Measurements from ENCODE around the gene TM9SF4. TPM values are rescaled to one million over a fixed set of nuclear protein-coding genes. Genes with fewer than 3 reads are reported as not detected.

The TM9SF4 gene
- total RNA-seq, 2 donors from 2014 or later: 77.2 to 84.8 TPM

DNA sequence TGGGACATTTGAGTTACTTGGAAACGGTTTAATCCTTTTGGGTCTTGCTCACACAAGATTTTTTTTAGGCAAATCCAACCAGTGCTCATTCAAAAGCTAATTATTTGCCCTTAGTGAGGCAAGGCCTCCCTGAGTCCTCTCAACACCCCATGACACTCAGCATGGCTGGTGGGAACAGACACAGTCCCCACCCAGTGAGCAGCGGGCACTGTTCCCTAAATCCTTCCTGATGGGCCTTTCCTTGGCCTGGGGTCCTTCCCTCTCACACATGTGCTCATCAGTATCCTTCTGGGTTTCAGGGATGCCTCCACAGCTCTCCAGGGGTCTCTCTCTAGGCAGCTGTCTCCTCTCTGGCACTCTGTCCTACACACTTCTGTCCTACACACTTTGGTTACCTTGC is 70.0 kb downstream of the TM9SF4 start:
- no peak for DNase-seq
- WGBS, 2 experiments (ENCODE audit: insufficient coverage in 1 of 2, insufficient read length in 1 of 2): 77 to 94% methylated on average over 2 of the region's 2 CpGs
- H3K27me3 Mint-ChIP-seq (ENCODE audit: insufficient read depth): peaks cover 2% of the 10 kb centered on the region

GRCh38 chr20:32179934-32180333 is 70.4 kb downstream of the TM9SF4 start:
- Histone ChIP-seq H3K9me3 (ENCODE audit: control insufficient read depth, low read length) (no peaks in the 10 kb centered on the region), H3K36me3 (ENCODE audit: control insufficient read depth, insufficient read depth, low read length) (no peaks in the 10 kb centered on the region), H3K9ac (ENCODE audit: extremely low read depth, low read length, poor library complexity, severe bottlenecking) (no peak overlapping the region), H3K27ac (ENCODE audit: low read depth, low read length) (no peak overlapping the region), H3K27me3 (ENCODE audit: control insufficient read depth, insufficient read depth, low read length, poor library complexity, severe bottlenecking) (no peaks in the 10 kb centered on the region), H3K4me1 (ENCODE audit: control insufficient read depth, insufficient read depth, low read length) (no peaks in the 10 kb centered on the region), H3K4me3 (ENCODE audit: low read length) (no peak overlapping the region)
- DNase-seq: peak; percentile 20
- TF ChIP-seq, protein P1, sequence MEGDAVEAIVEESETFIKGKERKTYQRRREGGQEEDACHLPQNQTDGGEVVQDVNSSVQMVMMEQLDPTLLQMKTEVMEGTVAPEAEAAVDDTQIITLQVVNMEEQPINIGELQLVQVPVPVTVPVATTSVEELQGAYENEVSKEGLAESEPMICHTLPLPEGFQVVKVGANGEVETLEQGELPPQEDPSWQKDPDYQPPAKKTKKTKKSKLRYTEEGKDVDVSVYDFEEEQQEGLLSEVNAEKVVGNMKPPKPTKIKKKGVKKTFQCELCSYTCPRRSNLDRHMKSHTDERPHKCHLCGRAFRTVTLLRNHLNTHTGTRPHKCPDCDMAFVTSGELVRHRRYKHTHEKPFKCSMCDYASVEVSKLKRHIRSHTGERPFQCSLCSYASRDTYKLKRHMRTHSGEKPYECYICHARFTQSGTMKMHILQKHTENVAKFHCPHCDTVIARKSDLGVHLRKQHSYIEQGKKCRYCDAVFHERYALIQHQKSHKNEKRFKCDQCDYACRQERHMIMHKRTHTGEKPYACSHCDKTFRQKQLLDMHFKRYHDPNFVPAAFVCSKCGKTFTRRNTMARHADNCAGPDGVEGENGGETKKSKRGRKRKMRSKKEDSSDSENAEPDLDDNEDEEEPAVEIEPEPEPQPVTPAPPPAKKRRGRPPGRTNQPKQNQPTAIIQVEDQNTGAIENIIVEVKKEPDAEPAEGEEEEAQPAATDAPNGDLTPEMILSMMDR (conservative IDR thresholded peaks at IDR 0.05): no peak
- Mint-ChIP-seq H3K4me1 (no peaks in the 10 kb centered on the region), H3K27ac (no peak overlapping the region), H3K36me3 (ENCODE audit: low read depth) (peaks cover 6% of the 10 kb centered on the region), H3K9me3 (peaks cover 10% of the 10 kb centered on the region), H3K27me3 (ENCODE audit: insufficient read depth) (peaks cover 2% of the 10 kb centered on the region), H3K4me3 (no peak overlapping the region)
- 92 to 93% methylated on average over 4 of the region's 4 CpGs for WGBS, 2 experiments (ENCODE audit: insufficient coverage in 1 of 2, insufficient read length in 1 of 2)

More for the DNA sequence above, 70.0 kb downstream of the TM9SF4 start:
- Mint-ChIP-seq H3K27ac (no peak overlapping the region), H3K4me3 (no peak overlapping the region), H3K9me3 (peaks cover 14% of the 10 kb centered on the region), H3K36me3 (ENCODE audit: low read depth) (peaks cover 6% of the 10 kb centered on the region), H3K4me1 (no peaks in the 10 kb centered on the region)
- no peak overlapping the region for H3K9ac ChIP-seq (ENCODE audit: extremely low read depth, low read length, poor library complexity, severe bottlenecking)
- H3K9me3 ChIP-seq (ENCODE audit: control insufficient read depth, low read length): no peaks in the 10 kb centered on the region
- no peak overlapping the region for H3K27ac ChIP-seq (ENCODE audit: low read depth, low read length)
- H3K4me3 ChIP-seq (ENCODE audit: low read length): no peak overlapping the region
- H3K27me3 ChIP-seq (ENCODE audit: control insufficient read depth, insufficient read depth, low read length, poor library complexity, severe bottlenecking): no peaks in the 10 kb centered on the region
- H3K4me1 ChIP-seq (ENCODE audit: control insufficient read depth, insufficient read depth, low read length): no peaks in the 10 kb centered on the region
- TF ChIP-seq, protein P1 (conservative IDR thresholded peaks at IDR 0.05): no peak
- no peaks in the 10 kb centered on the region for H3K36me3 ChIP-seq (ENCODE audit: control insufficient read depth, insufficient read depth, low read length)

GRCh38 chr20:32181606-32182005 is 72.1 kb downstream of the TM9SF4 start:
- TF ChIP-seq, protein P1 (conservative IDR thresholded peaks at IDR 0.05): no peak
- H3K9ac ChIP-seq (ENCODE audit: extremely low read depth, low read length, poor library complexity, severe bottlenecking): no peak overlapping the region
- no peaks in the 10 kb centered on the region for H3K36me3 ChIP-seq (ENCODE audit: control insufficient read depth, insufficient read depth, low read length)
- Mint-ChIP-seq H3K4me1 (no peaks in the 10 kb centered on the region), H3K4me3 (no peak overlapping the region), H3K36me3 (ENCODE audit: low read depth) (peaks cover 8% of the 10 kb centered on the region), H3K27ac (no peak overlapping the region), H3K27me3 (ENCODE audit: insufficient read depth) (peaks cover 2% of the 10 kb centered on the region), H3K9me3 (peaks cover 7% of the 10 kb centered on the region)
- H3K9me3 ChIP-seq (ENCODE audit: control insufficient read depth, low read length): no peaks in the 10 kb centered on the region
- H3K27ac ChIP-seq (ENCODE audit: low read depth, low read length): no peak overlapping the region
- 100% methylated on average over 2 of the region's 2 CpGs for WGBS, 2 experiments (ENCODE audit: insufficient coverage in 1 of 2, insufficient read length in 1 of 2)
- H3K4me1 ChIP-seq (ENCODE audit: control insufficient read depth, insufficient read depth, low read length): no peaks in the 10 kb centered on the region
- H3K4me3 ChIP-seq (ENCODE audit: low read length): no peak overlapping the region
- no peak for DNase-seq
- no peaks in the 10 kb centered on the region for H3K27me3 ChIP-seq (ENCODE audit: control insufficient read depth, insufficient read depth, low read length, poor library complexity, severe bottlenecking)

Data from endodermal cell (in vitro differentiated cells).